HEK293 (cell line): ENCODE measurements around the gene HMGXB3.
A peak's percentile ranks its signal among the peaks of the same experiment; 100 is the strongest.

ENCODE experiments used
- CTCF ChIA-PET: fragments of 350-600 bp; formaldehyde crosslinking; extraction: SDS; loops from one replicate; lab custom pipeline; 2021; ENCODE audit warnings: antibody characterized with exemption; lab: Yijun Ruan, JAX
- POLR2A ChIA-PET: fragments of 300-600 bp; formaldehyde crosslinking; extraction: SDS; loops from one replicate; lab custom pipeline; 2020; ENCODE audit warnings: antibody characterized with exemption, inconsistent platforms; lab: Yijun Ruan, JAX
- H3K27ac ChIP-seq: fragments of 200-500 bp; sonication (Bioruptor generic); 2 replicates; pipeline ENCODE4 v1.5.1; 2014; ENCODE audit warnings: low read depth, low read length, control low read depth, inconsistent platforms; ENCODE audit errors: extremely low read depth
- H3K36me3 ChIP-seq, 2 experiments: fragments of 200-500 bp in 1 of 2; sonication (Bioruptor generic) in 1 of 2; 1 replicate in 1 of 2; 2 replicates in 1 of 2; pipeline ENCODE4 v1.5.1; 2014 to 2017; ENCODE audit warnings: inconsistent platforms in 2 of 2, low read length in 2 of 2; ENCODE audit not compliant: control insufficient read depth in 2 of 2, insufficient read depth in 1 of 2
- H3K4me1 ChIP-seq: fragments of 200-500 bp; sonication (Bioruptor generic); 2 replicates; pipeline ENCODE4 v1.5.1; 2014; ENCODE audit warnings: mild to moderate bottlenecking, low read length, inconsistent platforms; ENCODE audit not compliant: control insufficient read depth, insufficient read depth
- H3K4me3 ChIP-seq: 2 replicates; pipeline ENCODE4 v1.5.1; 2011; ENCODE audit warnings: low read depth, mild to moderate bottlenecking, control low read depth, low read length, moderate library complexity
- H3K9me3 ChIP-seq: fragments of 200-500 bp; sonication (Bioruptor generic); 2 replicates; pipeline ENCODE4 v1.5.1; 2014; ENCODE audit warnings: low read depth, low read length, inconsistent platforms; ENCODE audit not compliant: control insufficient read depth, insufficient read depth
- ATF2 ChIP-seq: fragments of 450-650 bp; formaldehyde crosslinking; IDR thresholded peaks from 2 replicates; pipeline ENCODE4 v1.5.1; 2016; ENCODE audit warnings: missing biosample characterization, missing genetic modification characterization, low read depth
- BCL11B ChIP-seq: fragments of 450-650 bp; formaldehyde crosslinking; IDR thresholded peaks from 2 replicates; pipeline ENCODE4 v1.5.1; 2016; ENCODE audit warnings: low read depth, missing biosample characterization, missing genetic modification characterization
- GLIS2 ChIP-seq: fragments of 450-650 bp; formaldehyde crosslinking; IDR thresholded peaks from 2 replicates; pipeline ENCODE4 v1.5.1; 2016; ENCODE audit warnings: missing biosample characterization, missing genetic modification characterization
- PRDM2 ChIP-seq: fragments of 450-650 bp; formaldehyde crosslinking; IDR thresholded peaks from 2 replicates; pipeline ENCODE4 v1.5.1; 2016; ENCODE audit warnings: missing biosample characterization, missing genetic modification characterization, borderline replicate concordance
- SETDB1 ChIP-seq: IDR thresholded peaks from one replicate; pipeline ENCODE4 v1.6.1; 2017; ENCODE audit warnings: mild to moderate bottlenecking, low read length, moderate library complexity, mixed read lengths; ENCODE audit not compliant: insufficient read length
- ZNF37A ChIP-seq: fragments of 450-650 bp; IDR thresholded peaks from 2 replicates; pipeline ENCODE4 v1.5.1; 2018; ENCODE audit warnings: missing biosample characterization, missing genetic modification characterization
- ZNF416 ChIP-seq: fragments of 450-650 bp; formaldehyde crosslinking; IDR thresholded peaks from 2 replicates; pipeline ENCODE4 v1.5.1; 2016; ENCODE audit warnings: missing biosample characterization, missing genetic modification characterization
- ZNF423 ChIP-seq: fragments of 450-650 bp; formaldehyde crosslinking; IDR thresholded peaks from 2 replicates; pipeline ENCODE4 v1.5.1; 2016; ENCODE audit warnings: missing biosample characterization, missing genetic modification characterization
- ZNF548 ChIP-seq: fragments of 450-650 bp; formaldehyde crosslinking; IDR thresholded peaks from 2 replicates; pipeline ENCODE4 v1.5.1; 2016; ENCODE audit warnings: missing biosample characterization, missing genetic modification characterization
- ZNF549 ChIP-seq: fragments of 450-650 bp; IDR thresholded peaks from 2 replicates; pipeline ENCODE4 v1.5.1; 2018; ENCODE audit warnings: missing biosample characterization, missing genetic modification characterization, mild to moderate bottlenecking, inconsistent platforms, moderate library complexity
- ZNF585B ChIP-seq: fragments of 450-650 bp; formaldehyde crosslinking; IDR thresholded peaks from 2 replicates; pipeline ENCODE4 v1.5.1; 2016; ENCODE audit warnings: missing biosample characterization, missing genetic modification characterization
- ZNF747 ChIP-seq: fragments of 450-650 bp; formaldehyde crosslinking; IDR thresholded peaks from 2 replicates; pipeline ENCODE4 v1.5.1; 2016; ENCODE audit warnings: missing biosample characterization, missing genetic modification characterization

Gene HMGXB3

GRCh38 chr5:149996205-149996890 is 4.2 kb upstream of the HMGXB3 start (continued):
- TF ChIP-seq ATF2 (tag by site-specific recombination) = no peak
- no peak for TF ChIP-seq ZNF747
- TF ChIP-seq SETDB1 = no peak
- no peak for TF ChIP-seq ZNF549

- H3K27ac ChIP-seq = no peak overlapping the region
- peaks cover 9% of the 10 kb centered on the region for H3K4me1 ChIP-seq
- CTCF ChIA-PET = interaction anchor here (1.6 kb wide), 1 partner anchor 36 kb away, joined by 5 read pairs; no protein-coding TSS in a partner anchor
- no peaks in the 10 kb centered on the region for H3K9me3 ChIP-seq
- peaks cover 0 to 17% of the 10 kb centered on the region in 2 experiments; a peak in 2 of 3 replicates for H3K36me3 ChIP-seq
- no peak for TF ChIP-seq ZNF37A
- no peak for TF ChIP-seq PRDM2
- TF ChIP-seq ZNF416 (tag by site-specific recombination) = no peak
- no peak for TF ChIP-seq ZNF548 (tag by site-specific recombination)
- TF ChIP-seq ZNF585B (tag by site-specific recombination) = no peak
- TF ChIP-seq BCL11B (tag by site-specific recombination) = no peak
- TF ChIP-seq, all 188 proteins: peak for 0
- no peak overlapping the region for H3K4me3 ChIP-seq
- POLR2A ChIA-PET = no interaction called here
Measured at GRCh38 chr5:149998281-149998680, 2.3 kb upstream of the HMGXB3 start.

GRCh38 chr5:149999359-149999758 is 1.2 kb upstream of the HMGXB3 start:
- Histone ChIP-seq H3K27ac (0 out of 2 replicates have a peak overlapping the region, but pooled peaks have one; percentile 85), H3K4me3 (peak overlapping the region; percentile 93; the same call in 1 of the 2 replicates), H3K4me1 (peaks cover 9% of the 10 kb centered on the region), H3K36me3 (peaks cover 6 to 24% of the 10 kb centered on the region in 2 experiments; a peak in 2 of 3 replicates), H3K9me3 (no peaks in the 10 kb centered on the region)
- POLR2A ChIA-PET = interaction anchor here (1.6 to 1.9 kb wide), 2 partner anchors 35 to 39 kb away, joined by 6 to 14 read pairs; partner anchors contain the start of gene SLC26A2
- CTCF ChIA-PET = interaction anchor here (0.6 to 2.5 kb wide), 8 partner anchors 9 to 365 kb away, joined by 3 to 20 read pairs (median 4); no protein-coding TSS in a partner anchor
- TF ChIP-seq GLIS2 (no peak), ZNF423 (tag by site-specific recombination) (no peak)
